M059J (cell line): ENCODE results near the gene THYN1. TPM values are rescaled to one million over a fixed set of nuclear protein-coding genes. Genes with fewer than 3 reads are reported as not detected.

Experiments
- DNase-seq: peaks from one replicate; pipeline ENCODE4 v3.0.0-alpha.2; 2012; ENCODE audit warnings: low read depth
- total RNA-seq: library from RNA; depleted of rRNA; stranded (reverse); fragments of >200 nt; shearing (Covaris generic); gene quantifications from 2 replicates; pipeline ENCODE4 v1.2.3, GENCODE V29; 2014; rRNA removed

Gene THYN1
- total RNA-seq, 1 experiment from 2014 or later = 71.5 TPM

DNA sequence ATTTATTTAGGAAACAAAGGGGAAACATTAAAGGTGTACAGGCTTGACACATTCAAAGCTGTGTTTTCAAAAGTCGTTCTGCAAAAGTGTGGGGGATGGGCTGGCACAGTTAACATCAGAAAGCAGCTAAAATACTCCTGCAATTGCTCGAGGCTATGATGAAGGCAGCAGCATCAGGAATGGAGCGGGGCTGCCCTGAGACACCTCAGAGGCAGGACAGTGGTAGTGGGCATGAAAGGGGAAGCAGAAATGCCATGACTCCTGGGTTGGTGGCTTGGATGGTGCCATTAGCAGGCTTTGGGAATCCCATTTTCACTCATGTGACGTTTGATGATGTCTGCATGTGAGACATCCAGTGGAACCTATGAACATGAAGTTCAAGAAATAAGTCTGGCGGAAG lies 30.0 kb downstream of the THYN1 start:
- DNase-seq = peak; percentile 14

DNA sequence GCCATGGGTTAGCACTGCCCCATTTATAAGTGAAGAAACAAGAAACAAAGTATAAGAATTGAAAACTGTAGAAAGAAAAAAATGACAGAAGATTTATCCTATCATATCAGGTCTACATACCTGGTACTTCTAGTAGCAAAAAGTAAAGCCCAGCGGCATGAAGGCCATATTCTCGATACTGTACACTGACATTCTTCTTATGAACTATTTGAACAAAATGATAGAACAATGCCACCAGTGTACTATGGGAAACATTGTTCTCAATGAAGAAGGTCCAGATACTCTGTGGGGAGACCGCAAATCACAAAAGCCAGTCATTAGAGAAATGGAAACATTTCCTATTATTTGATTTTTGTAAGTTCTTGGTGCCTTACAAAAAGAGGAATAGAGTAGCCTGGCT lies 36.3 kb downstream of the THYN1 start:
- no peak for DNase-seq

DNA sequence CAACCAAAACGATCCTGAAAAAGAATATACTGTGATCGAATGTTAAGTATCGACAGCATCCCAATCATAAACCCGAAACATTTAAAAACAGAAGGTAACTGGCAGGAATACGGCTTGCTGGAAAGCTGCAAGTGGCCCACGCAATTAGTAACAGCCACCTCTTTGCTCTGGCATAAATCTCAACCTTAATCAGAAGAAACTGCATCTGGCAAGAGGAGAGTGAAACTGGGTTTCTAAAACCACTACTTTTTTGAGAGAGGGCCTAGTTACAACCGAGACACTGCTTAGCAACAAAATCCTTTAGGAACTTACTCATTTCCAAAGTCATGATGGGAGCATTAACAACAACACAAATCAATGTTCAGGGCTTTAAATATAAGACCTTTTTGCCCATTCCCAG lies 37.3 kb downstream of the THYN1 start:
- DNase-seq = no peak

DNA sequence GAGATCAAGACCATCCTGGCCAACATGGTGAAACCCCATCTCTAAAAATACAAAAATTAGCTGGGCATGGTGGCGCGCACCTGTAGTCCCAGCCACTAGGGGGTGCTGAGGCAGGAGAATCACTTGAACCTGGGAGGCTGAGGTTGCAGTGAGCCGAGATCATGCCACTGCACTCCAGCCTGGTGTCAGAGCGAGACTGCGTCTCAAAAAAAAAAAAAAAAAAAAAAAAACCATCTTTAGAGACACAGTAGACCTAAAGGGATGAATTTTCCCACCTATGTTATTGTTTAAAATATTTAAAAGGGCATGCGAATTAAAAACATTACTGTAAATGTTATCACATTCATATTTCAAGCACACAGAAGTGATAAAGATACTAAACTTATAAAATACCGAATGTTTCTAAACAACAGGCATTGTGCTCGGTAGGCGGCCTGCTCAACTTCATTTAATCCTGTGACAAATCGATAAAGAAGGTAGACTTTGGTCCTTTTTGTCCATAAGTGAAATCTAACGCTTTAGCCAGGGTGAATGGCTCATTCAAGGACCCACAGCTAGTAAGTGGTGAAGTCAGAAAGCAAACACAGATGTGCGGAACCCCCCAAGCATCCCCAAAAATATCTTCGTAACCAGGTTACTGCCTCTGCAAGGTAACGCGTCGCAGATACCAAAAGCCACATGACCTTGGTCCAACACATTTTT lies 45.5 kb downstream of the THYN1 start:
- DNase-seq = peak; percentile 15

DNA sequence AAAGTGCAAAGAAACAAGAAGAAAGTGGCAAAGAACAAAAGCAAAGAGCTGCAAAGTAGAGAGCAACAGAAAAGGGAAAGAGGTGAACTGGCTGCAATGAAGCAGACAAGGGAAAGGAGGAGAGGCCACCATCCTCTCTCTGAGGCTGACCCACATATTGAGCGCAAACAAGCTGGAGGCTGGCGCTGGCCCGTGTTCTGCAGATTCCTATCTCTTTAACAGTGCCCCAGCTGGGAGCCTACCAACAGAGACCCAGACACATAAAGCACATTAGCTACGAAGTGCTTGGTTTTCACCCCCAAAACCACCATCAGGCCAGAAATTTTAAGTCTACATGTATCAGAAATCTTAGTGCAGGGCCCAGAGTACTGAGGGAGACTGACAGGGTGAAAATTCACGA lies 47.0 kb downstream of the THYN1 start:
- DNase-seq = no peak

DNA sequence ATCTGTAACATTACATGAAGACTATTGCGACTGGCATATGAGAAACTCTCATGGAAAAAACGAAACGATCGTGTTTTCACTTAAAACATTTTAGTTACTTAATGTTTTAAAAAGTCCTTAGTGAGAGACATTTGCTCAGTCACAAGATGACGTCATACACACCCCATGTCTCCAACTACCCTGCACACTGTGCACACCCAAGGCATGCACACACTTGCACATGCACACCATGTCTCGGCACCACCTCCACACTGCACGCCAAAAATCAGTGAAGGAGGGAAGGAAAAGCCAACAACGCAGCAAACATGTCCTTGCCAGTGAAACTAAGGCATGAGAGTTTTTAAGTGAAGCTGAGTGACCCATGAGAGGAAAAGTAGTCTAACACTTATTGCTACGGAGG lies 47.4 kb downstream of the THYN1 start:
- no peak for DNase-seq

DNA sequence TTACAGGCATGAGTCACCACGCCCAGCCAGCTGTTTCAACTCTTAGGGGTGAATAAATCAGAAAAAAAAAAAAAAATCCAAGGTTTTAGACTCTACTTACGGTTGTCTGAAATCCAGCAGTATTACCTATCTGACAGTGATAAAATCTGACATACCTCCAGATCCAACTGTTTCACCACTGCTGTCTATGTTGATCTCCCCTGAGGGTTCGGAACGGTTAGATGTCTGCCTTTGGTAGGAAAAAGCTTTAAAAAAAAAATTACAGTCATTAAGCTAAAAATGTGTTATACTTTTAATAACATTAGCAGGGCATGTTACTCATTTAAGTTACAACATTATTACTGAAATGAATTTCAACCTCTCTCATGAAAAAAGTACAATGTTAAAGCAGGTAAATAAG lies 50.5 kb downstream of the THYN1 start:
- DNase-seq = no peak

DNA sequence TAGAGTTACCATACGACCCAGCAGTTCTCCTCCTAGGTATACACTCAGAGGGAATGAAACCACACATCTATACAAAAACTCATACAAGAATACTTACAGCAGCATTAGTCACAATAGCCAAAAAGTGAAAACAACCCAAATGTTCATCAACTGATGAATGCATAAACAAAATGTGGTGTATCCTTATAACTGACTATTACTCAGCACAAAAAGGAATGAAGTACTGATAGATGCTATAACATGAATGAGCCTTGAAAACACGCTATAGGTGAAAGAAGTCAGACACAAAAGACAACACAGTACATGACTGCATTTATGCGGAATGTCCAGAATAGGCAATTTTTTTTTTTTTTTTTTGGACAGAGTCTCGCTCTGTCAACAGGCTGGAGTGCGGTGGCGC lies 52.5 kb downstream of the THYN1 start:
- DNase-seq = peak; percentile 2

DNA sequence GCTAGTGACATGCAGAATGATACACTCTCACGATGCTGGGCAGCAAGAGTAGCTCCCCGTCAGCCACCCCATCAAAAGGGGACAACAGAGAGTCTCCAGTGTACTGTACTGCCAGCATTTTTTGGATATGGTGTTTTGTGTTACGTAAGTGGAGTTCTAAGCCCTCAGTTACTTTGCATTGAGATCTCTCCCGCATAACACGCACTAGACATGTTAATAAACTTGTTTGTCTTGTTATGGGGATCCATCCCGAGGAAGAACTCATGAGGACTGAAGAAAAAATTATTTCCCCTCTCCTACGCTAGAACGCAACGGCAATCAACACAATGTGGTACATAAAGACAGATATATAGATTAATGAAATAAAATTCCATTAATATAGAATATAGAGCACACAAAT lies 53.6 kb downstream of the THYN1 start:
- DNase-seq = no peak

Other genes starting within 250 kb of the THYN1 start
- 6.1 and 7.3 TPM in 2 replicates for gene JAM3, start 184.3 kb downstream of the THYN1 start, total RNA-seq
- gene NCAPD3, start 29.4 kb downstream of the THYN1 start, total RNA-seq = 47.7 and 69.1 TPM in 2 replicates
- gene VPS26B, start 28.7 kb downstream of the THYN1 start, total RNA-seq = 22.6 and 33.7 TPM in 2 replicates
- gene ACAD8, start 216 bp upstream of the THYN1 start, total RNA-seq = 11.6 and 12.0 TPM in 2 replicates
- gene GLB1L3, start 23.0 kb upstream of the THYN1 start, total RNA-seq = not detected in 2 replicates
- gene GLB1L2, start 78.6 kb upstream of the THYN1 start, total RNA-seq = not detected in 2 replicates
- not detected in 2 replicates for gene B3GAT1, start 158.9 kb upstream of the THYN1 start, total RNA-seq